ENCODE measurements around the gene TUBGCP6.
A peak's percentile ranks its signal among the peaks of the same experiment; 100 is the strongest.

GRCh38 chr22:50276143-50276542, 31.3 kb upstream of the TUBGCP6 start:
- TF ChIP-seq CTCF (IDR thresholded peaks at IDR 0.05) (peak; percentile 42 to 77 (median 58)), POLR2A (IDR thresholded peaks at IDR 0.05) (no peak)

Measured in heart left ventricle (tissue), 13 donors.